T-helper 2 cell treated with Interferon-gamma antibody and Interleukin-4, amounts not matched to agents 5 μg/mL and 100 μg/mL, for 36 hours (primary cell): Measurements from ENCODE around the gene OTULINL.

Experiments
- DNase-seq: peaks from one replicate; pipeline ENCODE4 v3.0.0; 2021; ENCODE audit warnings: low spot score
- H3K27ac Mint-ChIP-seq: one replicate; pipeline ENCODE4 v1.8.0; 2021; ENCODE audit warnings: mild to moderate bottlenecking, mixed read lengths
- H3K27me3 Mint-ChIP-seq: one replicate; pipeline ENCODE4 v1.8.0; 2021; ENCODE audit warnings: low read depth, mixed read lengths
- H3K36me3 Mint-ChIP-seq: one replicate; pipeline ENCODE4 v1.8.0; 2021; ENCODE audit warnings: low read depth, mixed read lengths
- H3K4me1 Mint-ChIP-seq: one replicate; pipeline ENCODE4 v1.8.0; 2021; ENCODE audit warnings: low read depth, mixed read lengths
- H3K4me3 Mint-ChIP-seq: one replicate; pipeline ENCODE4 v1.8.0; 2022; ENCODE audit warnings: mild to moderate bottlenecking, moderate library complexity, mixed read lengths
- H3K9me3 Mint-ChIP-seq: one replicate; pipeline ENCODE4 v1.8.0; 2021; ENCODE audit warnings: mixed read lengths

Gene OTULINL

GRCh38 chr5:14568333-14568732 lies 13.3 kb upstream of the OTULINL start:
- Mint-ChIP-seq H3K4me3 (no peak overlapping the region), H3K27me3 (peaks cover 3% of the 10 kb centered on the region), H3K4me1 (no peaks in the 10 kb centered on the region), H3K36me3 (no peaks in the 10 kb centered on the region), H3K9me3 (peaks cover 7% of the 10 kb centered on the region), H3K27ac (no peak overlapping the region)
- no peak for DNase-seq

GRCh38 chr5:14569948-14570691 lies 11.5 kb upstream of the OTULINL start:
- H3K4me3 Mint-ChIP-seq, result no peak overlapping the region
- peaks cover 3% of the 10 kb centered on the region for H3K27me3 Mint-ChIP-seq
- no peak for DNase-seq
- peaks cover 3% of the 10 kb centered on the region for H3K4me1 Mint-ChIP-seq
- H3K36me3 Mint-ChIP-seq, result no peaks in the 10 kb centered on the region
- no peak overlapping the region for H3K27ac Mint-ChIP-seq
- peaks cover 7% of the 10 kb centered on the region for H3K9me3 Mint-ChIP-seq

- H3K9me3 Mint-ChIP-seq, result peaks cover 5% of the 10 kb centered on the region
- H3K36me3 Mint-ChIP-seq, result no peaks in the 10 kb centered on the region
- peaks cover 3% of the 10 kb centered on the region for H3K4me1 Mint-ChIP-seq
- H3K4me3 Mint-ChIP-seq, result no peak overlapping the region
- H3K27me3 Mint-ChIP-seq, result peaks cover 3% of the 10 kb centered on the region
- DNase-seq, result no peak
- H3K27ac Mint-ChIP-seq, result no peak overlapping the region
These were observed 9.7 kb upstream of the OTULINL start for GRCh38 chr5:14571901-14572300.

GRCh38 chr5:14572385-14572784 lies 9.2 kb upstream of the OTULINL start:
- H3K27me3 Mint-ChIP-seq, result peaks cover 3% of the 10 kb centered on the region
- H3K9me3 Mint-ChIP-seq, result peaks cover under 1% of the 10 kb centered on the region
- H3K27ac Mint-ChIP-seq, result no peak overlapping the region
- peaks cover 3% of the 10 kb centered on the region for H3K4me1 Mint-ChIP-seq
- DNase-seq, result no peak
- no peak overlapping the region for H3K4me3 Mint-ChIP-seq
- H3K36me3 Mint-ChIP-seq, result no peaks in the 10 kb centered on the region

- H3K4me3 Mint-ChIP-seq, result no peak overlapping the region
- no peaks in the 10 kb centered on the region for H3K36me3 Mint-ChIP-seq
- H3K4me1 Mint-ChIP-seq, result peaks cover 3% of the 10 kb centered on the region
- peaks cover 3% of the 10 kb centered on the region for H3K27me3 Mint-ChIP-seq
- DNase-seq, result no peak
- H3K9me3 Mint-ChIP-seq, result no peaks in the 10 kb centered on the region
- no peak overlapping the region for H3K27ac Mint-ChIP-seq
These were observed 8.8 kb upstream of the OTULINL start for GRCh38 chr5:14572836-14573235.

- Mint-ChIP-seq H3K4me1 (peaks cover 3% of the 10 kb centered on the region), H3K9me3 (no peaks in the 10 kb centered on the region), H3K36me3 (no peaks in the 10 kb centered on the region), H3K27ac (no peak overlapping the region), H3K4me3 (no peak overlapping the region), H3K27me3 (peaks cover 10% of the 10 kb centered on the region)
- no peak for DNase-seq
These were observed 7.5 kb upstream of the OTULINL start for GRCh38 chr5:14574096-14574495.

- Mint-ChIP-seq H3K27ac (no peak overlapping the region), H3K4me1 (peaks cover 3% of the 10 kb centered on the region), H3K4me3 (no peak overlapping the region), H3K9me3 (no peaks in the 10 kb centered on the region), H3K36me3 (no peaks in the 10 kb centered on the region), H3K27me3 (peaks cover 15% of the 10 kb centered on the region)
- DNase-seq, result no peak
These were observed 6.6 kb upstream of the OTULINL start for GRCh38 chr5:14574891-14575508.

- Mint-ChIP-seq H3K9me3 (no peaks in the 10 kb centered on the region), H3K4me1 (peaks cover 6% of the 10 kb centered on the region), H3K27me3 (peaks cover 22% of the 10 kb centered on the region), H3K36me3 (no peaks in the 10 kb centered on the region), H3K4me3 (no peak overlapping the region), H3K27ac (no peak overlapping the region)
- no peak for DNase-seq
These were observed 5.4 kb upstream of the OTULINL start for GRCh38 chr5:14576206-14576605.

GRCh38 chr5:14577079-14577725 lies 4.4 kb upstream of the OTULINL start:
- Mint-ChIP-seq H3K36me3 (no peaks in the 10 kb centered on the region), H3K27ac (no peak overlapping the region), H3K4me1 (peaks cover 6% of the 10 kb centered on the region), H3K27me3 (peaks cover 22% of the 10 kb centered on the region), H3K4me3 (no peak overlapping the region), H3K9me3 (no peaks in the 10 kb centered on the region)
- no peak for DNase-seq

- Mint-ChIP-seq H3K36me3 (no peaks in the 10 kb centered on the region), H3K9me3 (no peaks in the 10 kb centered on the region), H3K4me3 (no peak overlapping the region), H3K4me1 (peaks cover 12% of the 10 kb centered on the region), H3K27ac (no peak overlapping the region), H3K27me3 (peaks cover 22% of the 10 kb centered on the region)
- DNase-seq, result no peak
These were observed 3.6 kb upstream of the OTULINL start for GRCh38 chr5:14577971-14578370.

GRCh38 chr5:14579246-14579645 lies 2.3 kb upstream of the OTULINL start:
- no peak overlapping the region for H3K27ac Mint-ChIP-seq
- H3K4me3 Mint-ChIP-seq, result no peak overlapping the region
- peaks cover 20% of the 10 kb centered on the region for H3K4me1 Mint-ChIP-seq
- H3K27me3 Mint-ChIP-seq, result peaks cover 22% of the 10 kb centered on the region
- no peak for DNase-seq
- no peaks in the 10 kb centered on the region for H3K9me3 Mint-ChIP-seq
- H3K36me3 Mint-ChIP-seq, result peaks cover 10% of the 10 kb centered on the region

GRCh38 chr5:14579731-14580397 lies 1.7 kb upstream of the OTULINL start:
- Mint-ChIP-seq H3K9me3 (no peaks in the 10 kb centered on the region), H3K27ac (no peak overlapping the region), H3K4me3 (peak overlapping the region; percentile 63), H3K27me3 (peaks cover 22% of the 10 kb centered on the region), H3K4me1 (peaks cover 25% of the 10 kb centered on the region), H3K36me3 (peaks cover 15% of the 10 kb centered on the region)
- DNase-seq, result no peak

GRCh38 chr5:14580398-14581034 lies 1.1 kb upstream of the OTULINL start:
- peaks cover 30% of the 10 kb centered on the region for H3K4me1 Mint-ChIP-seq
- no peak for DNase-seq
- H3K36me3 Mint-ChIP-seq, result peaks cover 19% of the 10 kb centered on the region
- no peaks in the 10 kb centered on the region for H3K9me3 Mint-ChIP-seq
- no peak overlapping the region for H3K27ac Mint-ChIP-seq
- peaks cover 22% of the 10 kb centered on the region for H3K27me3 Mint-ChIP-seq
- peak overlapping the region; percentile 63 for H3K4me3 Mint-ChIP-seq
